RWPE2 (cell line): ENCODE results near the gene TNFAIP3.
A peak's percentile ranks its signal among the peaks of the same experiment; 100 is the strongest.

ENCODE experiments used
- ATAC-seq: fragments of 200-7000 bp; cut with Tn5 transposase; 3 replicates; pipeline ENCODE4 v1.9.1; 2021; ENCODE audit warnings: low read depth
- DNase-seq: peaks from one replicate; pipeline ENCODE4 v3.0.0-alpha.2; 2020; ENCODE audit warnings: low spot score
- H3K27ac ChIP-seq: fragments of 450-650 bp; 2 replicates; pipeline ENCODE4 v1.5.1; 2017; ENCODE audit warnings: mild to moderate bottlenecking; ENCODE audit not compliant: poor library complexity, severe bottlenecking
- H3K27me3 ChIP-seq: fragments of 250-450 bp; sonication (Bioruptor Pico); 2 replicates; pipeline ENCODE4 v1.5.1; 2021; ENCODE audit warnings: mild to moderate bottlenecking, moderate library complexity; ENCODE audit not compliant: insufficient read depth, poor library complexity, severe bottlenecking
- H3K36me3 ChIP-seq: fragments of 250-450 bp; sonication (Bioruptor Pico); 2 replicates; pipeline ENCODE4 v1.5.1; 2020; ENCODE audit warnings: low read depth, mild to moderate bottlenecking, moderate library complexity
- H3K4me1 ChIP-seq: fragments of 250-450 bp; sonication (Bioruptor Pico); 2 replicates; pipeline ENCODE4 v1.5.1; 2021; ENCODE audit warnings: mild to moderate bottlenecking, moderate library complexity; ENCODE audit not compliant: insufficient read depth, poor library complexity, severe bottlenecking
- H3K4me3 ChIP-seq: fragments of 250-450 bp; sonication (Bioruptor Pico); 2 replicates; pipeline ENCODE4 v1.5.1; 2021; ENCODE audit warnings: mild to moderate bottlenecking, moderate library complexity; ENCODE audit not compliant: severe bottlenecking
- H3K9me3 ChIP-seq: fragments of 250-450 bp; sonication (Bioruptor Pico); 2 replicates; pipeline ENCODE4 v1.5.1; 2021; ENCODE audit warnings: mild to moderate bottlenecking, moderate library complexity; ENCODE audit not compliant: severe bottlenecking
- CTCF ChIP-seq: fragments of 450-650 bp; IDR thresholded peaks from one replicate; pipeline ENCODE4 v1.5.1; 2017; ENCODE audit warnings: mild to moderate bottlenecking, moderate library complexity; ENCODE audit not compliant: poor library complexity, severe bottlenecking

The TNFAIP3 gene

GRCh38 chr6:137866914-137867684, at the start of gene TNFAIP3:
TSS of gene TNFAIP3 (plus strand) at chr6:137867259. CDS start at chr6:137871228, 3,969 bp downstream.
- H3K27ac ChIP-seq = peak within 1 kb of the TSS; percentile 55
- H3K4me1 ChIP-seq = peaks cover 33% of the 10 kb centered on the region
- peak; percentile 92 for DNase-seq
- no peaks in the 10 kb centered on the region for H3K27me3 ChIP-seq
- TF ChIP-seq CTCF = peak; percentile 95
- ATAC-seq = peak; percentile 64
- H3K36me3 ChIP-seq = peaks cover 24% of the 10 kb centered on the region
- peak within 1 kb of the TSS; percentile 74 for H3K4me3 ChIP-seq
- H3K9me3 ChIP-seq = no peaks in the 10 kb centered on the region

- no peak for TF ChIP-seq CTCF
- DNase-seq = no peak
- Histone ChIP-seq H3K4me1 (peaks cover 14% of the 10 kb centered on the region), H3K4me3 (no peak overlapping the region), H3K36me3 (no peaks in the 10 kb centered on the region), H3K27me3 (no peaks in the 10 kb centered on the region), H3K9me3 (no peaks in the 10 kb centered on the region), H3K27ac (no peak overlapping the region)
- ATAC-seq = no peak
These were observed 48.6 kb upstream of the TNFAIP3 start for GRCh38 chr6:137818440-137818839.

GRCh38 chr6:137819740-137820139, 47.3 kb upstream of the TNFAIP3 start:
- H3K27ac ChIP-seq = no peak overlapping the region
- no peak overlapping the region for H3K4me3 ChIP-seq
- no peaks in the 10 kb centered on the region for H3K36me3 ChIP-seq
- ATAC-seq (no peak), DNase-seq (no peak)
- peaks cover 14% of the 10 kb centered on the region for H3K4me1 ChIP-seq
- no peak for TF ChIP-seq CTCF
- no peaks in the 10 kb centered on the region for H3K9me3 ChIP-seq
- H3K27me3 ChIP-seq = no peaks in the 10 kb centered on the region

- peaks cover 14% of the 10 kb centered on the region for H3K4me1 ChIP-seq
- TF ChIP-seq CTCF = no peak
- H3K27me3 ChIP-seq = no peaks in the 10 kb centered on the region
- no peak overlapping the region for H3K4me3 ChIP-seq
- DNase-seq (no peak), ATAC-seq (no peak)
- H3K9me3 ChIP-seq = no peaks in the 10 kb centered on the region
- no peaks in the 10 kb centered on the region for H3K36me3 ChIP-seq
- peak overlapping the region; percentile 7 for H3K27ac ChIP-seq
These were observed 46.6 kb upstream of the TNFAIP3 start for GRCh38 chr6:137820425-137820824.

GRCh38 chr6:137820952-137821351, 46.1 kb upstream of the TNFAIP3 start:
- no peaks in the 10 kb centered on the region for H3K36me3 ChIP-seq
- ATAC-seq (peak; percentile 37; the same call in 1 of the 3 replicates), DNase-seq (no peak)
- H3K27me3 ChIP-seq = no peaks in the 10 kb centered on the region
- H3K4me1 ChIP-seq = peaks cover 14% of the 10 kb centered on the region
- H3K27ac ChIP-seq = peak overlapping the region; percentile 7
- no peaks in the 10 kb centered on the region for H3K9me3 ChIP-seq
- no peak overlapping the region for H3K4me3 ChIP-seq
- no peak for TF ChIP-seq CTCF
